ENCODE results near the gene CST2. TPM values are rescaled to one million over a fixed set of nuclear protein-coding genes. Genes with fewer than 3 reads are reported as not detected.

Gene CST2
- total RNA-seq, 4 donors from 2014 or later, result not detected

GRCh38 chr20:23774081-23774480 is 52.4 kb downstream of the CST2 start:
- 50 to 62% methylated on average over 7 of the region's 7 CpGs for WGBS, 2 donors
- H3K4me3 ChIP-seq (ENCODE audit: low read depth, poor library complexity, severe bottlenecking), result no peak overlapping the region
- TF ChIP-seq, protein P1, sequence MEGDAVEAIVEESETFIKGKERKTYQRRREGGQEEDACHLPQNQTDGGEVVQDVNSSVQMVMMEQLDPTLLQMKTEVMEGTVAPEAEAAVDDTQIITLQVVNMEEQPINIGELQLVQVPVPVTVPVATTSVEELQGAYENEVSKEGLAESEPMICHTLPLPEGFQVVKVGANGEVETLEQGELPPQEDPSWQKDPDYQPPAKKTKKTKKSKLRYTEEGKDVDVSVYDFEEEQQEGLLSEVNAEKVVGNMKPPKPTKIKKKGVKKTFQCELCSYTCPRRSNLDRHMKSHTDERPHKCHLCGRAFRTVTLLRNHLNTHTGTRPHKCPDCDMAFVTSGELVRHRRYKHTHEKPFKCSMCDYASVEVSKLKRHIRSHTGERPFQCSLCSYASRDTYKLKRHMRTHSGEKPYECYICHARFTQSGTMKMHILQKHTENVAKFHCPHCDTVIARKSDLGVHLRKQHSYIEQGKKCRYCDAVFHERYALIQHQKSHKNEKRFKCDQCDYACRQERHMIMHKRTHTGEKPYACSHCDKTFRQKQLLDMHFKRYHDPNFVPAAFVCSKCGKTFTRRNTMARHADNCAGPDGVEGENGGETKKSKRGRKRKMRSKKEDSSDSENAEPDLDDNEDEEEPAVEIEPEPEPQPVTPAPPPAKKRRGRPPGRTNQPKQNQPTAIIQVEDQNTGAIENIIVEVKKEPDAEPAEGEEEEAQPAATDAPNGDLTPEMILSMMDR (IDR thresholded peaks at IDR 0.05), result no peak
- no peak for TF ChIP-seq POLR2A (IDR thresholded peaks at IDR 0.05)
- DNase-seq (ENCODE audit: low spot score in 2 of 2), result no peak
- intact Hi-C loops (cut with DNase I; ENCODE audit: low total_unique reads), result no loop called here

Other genes starting within 250 kb of the CST2 start
- not detected for gene CST9, start 220.8 kb downstream of the CST2 start, total RNA-seq
- 100 to 1,000 TPM; 348 to 760 (median 498) TPM for gene CST3, start 188.8 kb downstream of the CST2 start, total RNA-seq
- not detected for gene CST4, start 137.7 kb downstream of the CST2 start, total RNA-seq
- gene CST1, start 75.8 kb downstream of the CST2 start, total RNA-seq, result 1 to 10 TPM in 1 of 4 donors, not detected in 3; 6.8 TPM
- not detected for gene CST5, start 53.0 kb upstream of the CST2 start, total RNA-seq
- gene GGTLC1, start 162.1 kb upstream of the CST2 start, total RNA-seq, result not detected